ENCODE results near the gene SRXN1.
"Not testable (repeated sequence)": the region's sequence is repeated elsewhere in the genome, so short reads cannot be mapped to it uniquely, and the experiment has no call there.

Gene SRXN1

GRCh38 chr20:653110-653589 lies at the start of gene SRXN1:
Gene SRXN1 (minus strand): TSS chr20:653200. CDS start chr20:653185, 15 bp downstream.
- H3K4me3 ChIP-seq (ENCODE audit: low read depth, low read length): peak within 1 kb of the TSS; percentile 82

- H3K4me3 ChIP-seq (ENCODE audit: low read depth, low read length): no peak overlapping the region
Measured at GRCh38 chr20:701401-702129, 48.6 kb upstream of the SRXN1 start.

- no peak overlapping the region for H3K4me3 ChIP-seq (ENCODE audit: low read depth, low read length)
Measured at GRCh38 chr20:699811-700338, 46.9 kb upstream of the SRXN1 start.

GRCh38 chr20:699342-699741 lies 46.3 kb upstream of the SRXN1 start:
- no peak overlapping the region for H3K4me3 ChIP-seq (ENCODE audit: low read depth, low read length)

- H3K4me3 ChIP-seq (ENCODE audit: low read depth, low read length): no peak overlapping the region
Measured at GRCh38 chr20:698276-698675, 45.3 kb upstream of the SRXN1 start.

GRCh38 chr20:697826-698225 lies 44.8 kb upstream of the SRXN1 start:
- H3K4me3 ChIP-seq (ENCODE audit: low read depth, low read length): no peak overlapping the region

- no peak overlapping the region for H3K4me3 ChIP-seq (ENCODE audit: low read depth, low read length)
Measured at GRCh38 chr20:695165-695866, 42.3 kb upstream of the SRXN1 start.

GRCh38 chr20:694496-694895 lies 41.5 kb upstream of the SRXN1 start:
- H3K4me3 ChIP-seq (ENCODE audit: low read depth, low read length): no peak overlapping the region

GRCh38 chr20:693786-694185 lies 40.8 kb upstream of the SRXN1 start:
- not testable (repeated sequence) for H3K4me3 ChIP-seq (ENCODE audit: low read depth, low read length)

GRCh38 chr20:692044-692443 lies 39.0 kb upstream of the SRXN1 start:
- no peak overlapping the region for H3K4me3 ChIP-seq (ENCODE audit: low read depth, low read length)

- no peak overlapping the region for H3K4me3 ChIP-seq (ENCODE audit: low read depth, low read length)
Measured at GRCh38 chr20:689947-690346, 36.9 kb upstream of the SRXN1 start.

- no peak overlapping the region for H3K4me3 ChIP-seq (ENCODE audit: low read depth, low read length)
Measured at GRCh38 chr20:689348-689747, 36.3 kb upstream of the SRXN1 start.

- no peak overlapping the region for H3K4me3 ChIP-seq (ENCODE audit: low read depth, low read length)
Measured at GRCh38 chr20:688809-689212, 35.8 kb upstream of the SRXN1 start.

GRCh38 chr20:687468-688203 lies 34.6 kb upstream of the SRXN1 start:
- no peak overlapping the region for H3K4me3 ChIP-seq (ENCODE audit: low read depth, low read length)

GRCh38 chr20:684676-685319 lies 31.8 kb upstream of the SRXN1 start:
- no peak overlapping the region for H3K4me3 ChIP-seq (ENCODE audit: low read depth, low read length)

- H3K4me3 ChIP-seq (ENCODE audit: low read depth, low read length): no peak overlapping the region
Measured at GRCh38 chr20:682123-682522, 29.1 kb upstream of the SRXN1 start.

GRCh38 chr20:680638-681187 lies 27.7 kb upstream of the SRXN1 start:
- H3K4me3 ChIP-seq (ENCODE audit: low read depth, low read length): no peak overlapping the region

GRCh38 chr20:677957-678356 lies 25.0 kb upstream of the SRXN1 start:
- no peak overlapping the region for H3K4me3 ChIP-seq (ENCODE audit: low read depth, low read length)

GRCh38 chr20:676967-677366 lies 24.0 kb upstream of the SRXN1 start:
- H3K4me3 ChIP-seq (ENCODE audit: low read depth, low read length): no peak overlapping the region

- H3K4me3 ChIP-seq (ENCODE audit: low read depth, low read length): peak overlapping the region; percentile 15
Measured at GRCh38 chr20:676315-676937, 23.4 kb upstream of the SRXN1 start.
